Upper lobe of left lung (tissue), 4 donors: ENCODE measurements around the gene TLL1.

Experiments
- POLR2A ChIP-seq, 4 donors: fragments of 450-650 bp; IDR thresholded peaks; one replicate each; pipeline ENCODE4 v1.5.1; 2016 to 2017; ENCODE audit warnings: antibody characterized with exemption in 4 of 4, mild to moderate bottlenecking in 2 of 4
- TF ChIP-seq, protein P1 (sequence below), 6 experiments: fragments of 450-650 bp in 4 of 6; fragments of 200-600 bp in 2 of 6; sonication (generic) in 2 of 6; IDR thresholded peaks; one replicate each; pipeline ENCODE4 v1.5.1; 2016 to 2019; ENCODE audit warnings: antibody characterized with exemption in 6 of 6

DNA sequence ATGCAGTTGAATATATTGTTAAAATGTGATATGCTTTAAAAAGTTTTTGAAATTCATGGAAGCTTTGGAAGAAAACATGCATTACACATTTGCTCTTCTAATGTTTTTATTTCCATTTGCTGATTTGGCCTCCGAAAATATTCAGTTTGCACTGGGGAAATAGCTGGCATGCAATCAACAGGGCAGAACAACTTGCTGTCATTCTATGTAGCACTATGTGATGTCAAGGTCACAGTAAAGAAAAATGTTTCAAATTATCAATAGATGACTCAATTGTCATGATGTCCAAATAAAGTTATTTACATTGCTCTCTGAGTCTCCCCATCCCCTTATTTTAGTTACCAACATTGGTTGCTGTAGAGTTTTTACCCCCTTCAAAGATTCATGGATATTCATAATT lies 119.2 kb downstream of the TLL1 start:
- TF ChIP-seq, protein P1, sequence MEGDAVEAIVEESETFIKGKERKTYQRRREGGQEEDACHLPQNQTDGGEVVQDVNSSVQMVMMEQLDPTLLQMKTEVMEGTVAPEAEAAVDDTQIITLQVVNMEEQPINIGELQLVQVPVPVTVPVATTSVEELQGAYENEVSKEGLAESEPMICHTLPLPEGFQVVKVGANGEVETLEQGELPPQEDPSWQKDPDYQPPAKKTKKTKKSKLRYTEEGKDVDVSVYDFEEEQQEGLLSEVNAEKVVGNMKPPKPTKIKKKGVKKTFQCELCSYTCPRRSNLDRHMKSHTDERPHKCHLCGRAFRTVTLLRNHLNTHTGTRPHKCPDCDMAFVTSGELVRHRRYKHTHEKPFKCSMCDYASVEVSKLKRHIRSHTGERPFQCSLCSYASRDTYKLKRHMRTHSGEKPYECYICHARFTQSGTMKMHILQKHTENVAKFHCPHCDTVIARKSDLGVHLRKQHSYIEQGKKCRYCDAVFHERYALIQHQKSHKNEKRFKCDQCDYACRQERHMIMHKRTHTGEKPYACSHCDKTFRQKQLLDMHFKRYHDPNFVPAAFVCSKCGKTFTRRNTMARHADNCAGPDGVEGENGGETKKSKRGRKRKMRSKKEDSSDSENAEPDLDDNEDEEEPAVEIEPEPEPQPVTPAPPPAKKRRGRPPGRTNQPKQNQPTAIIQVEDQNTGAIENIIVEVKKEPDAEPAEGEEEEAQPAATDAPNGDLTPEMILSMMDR (IDR thresholded peaks at IDR 0.05) = no peak
- no peak for TF ChIP-seq POLR2A (IDR thresholded peaks at IDR 0.05)
